Superior temporal gyrus (tissue), 1 donor: Measurements from ENCODE around the gene CCDC85B.
A peak's percentile ranks its signal among the peaks of the same experiment; 100 is the strongest.

Experiments used
- DNase-seq: peaks from one replicate; pipeline ENCODE4 v3.0.0-alpha.2; 2016; ENCODE audit errors: extremely low spot score

CCDC85B gene

GRCh38 chr11:65869643-65870306 lies 20.7 kb upstream of the CCDC85B start:
- no peak for DNase-seq

DNA sequence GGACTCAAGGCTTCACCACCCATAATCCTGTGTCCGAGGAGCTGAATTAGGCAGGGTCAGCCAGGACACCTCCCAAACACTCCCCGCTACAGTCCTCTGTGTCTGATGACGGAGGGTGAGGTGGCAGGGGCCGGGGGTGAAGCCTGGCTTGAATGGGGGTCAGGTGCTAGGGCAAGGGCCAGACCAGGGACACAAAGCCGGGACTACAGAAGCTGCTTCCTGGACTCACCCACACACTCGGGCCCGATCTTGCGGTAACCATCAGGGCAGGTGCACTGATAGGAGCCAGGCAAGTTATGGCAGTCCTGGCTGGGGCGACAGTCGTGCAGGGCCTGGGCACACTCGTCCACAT lies 20.2 kb upstream of the CCDC85B start:
- no peak for DNase-seq

DNA sequence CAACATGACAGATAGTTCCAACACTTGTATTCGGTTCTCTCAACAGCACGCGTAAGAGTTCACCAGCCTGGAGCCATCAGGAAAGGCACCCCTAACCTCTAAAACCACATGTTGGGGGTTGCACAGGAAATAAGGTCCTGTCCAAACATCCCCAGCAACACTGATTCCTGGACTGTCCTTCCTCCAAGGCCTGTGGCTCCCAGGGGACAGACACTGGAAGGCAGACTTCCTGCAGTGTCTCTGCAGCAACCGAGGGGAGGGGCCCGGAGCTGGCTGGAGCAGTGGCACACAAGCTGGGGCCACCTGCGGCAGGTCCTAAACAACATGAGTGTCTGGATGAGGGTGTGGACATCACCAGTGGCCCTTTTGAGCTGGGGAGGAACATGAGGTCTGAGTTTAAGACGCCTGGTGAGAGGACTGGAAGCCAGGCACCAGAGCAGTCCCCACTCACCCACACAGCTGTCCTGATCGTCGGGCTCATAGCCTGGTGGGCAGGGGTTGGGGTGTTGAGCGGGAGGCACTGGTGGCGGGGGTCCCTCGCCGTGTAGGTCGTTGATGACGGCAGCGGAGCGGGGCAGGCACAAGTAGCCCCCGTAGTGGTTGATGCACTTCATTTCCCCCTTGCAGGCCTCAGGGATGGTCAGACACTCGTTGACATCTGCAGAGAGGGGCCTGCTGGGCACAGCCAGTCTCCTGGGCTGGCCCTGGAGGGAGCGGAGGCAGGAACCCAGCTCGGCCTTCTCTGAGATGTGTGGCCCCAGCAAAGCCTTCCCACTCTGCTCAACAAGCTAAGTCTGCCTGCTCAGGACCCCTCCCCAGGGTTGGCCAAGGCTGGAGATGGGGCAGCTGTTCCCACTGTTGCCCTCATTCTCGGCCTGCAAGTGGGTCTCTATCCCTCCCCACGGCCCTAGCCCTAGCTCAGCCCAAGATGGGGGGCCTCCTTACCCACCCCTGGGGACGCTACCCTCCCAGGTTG lies 19.5 kb upstream of the CCDC85B start:
- DNase-seq, result no peak

GRCh38 chr11:65871811-65872548 lies 18.5 kb upstream of the CCDC85B start:
- DNase-seq, result no peak

GRCh38 chr11:65872586-65873317 lies 17.7 kb upstream of the CCDC85B start, which contains the start of gene EFEMP2:
Gene EFEMP2 (minus strand): TSS chr11:65872800. CDS start chr11:65872354, 446 bp downstream.
- DNase-seq, result no peak

DNA sequence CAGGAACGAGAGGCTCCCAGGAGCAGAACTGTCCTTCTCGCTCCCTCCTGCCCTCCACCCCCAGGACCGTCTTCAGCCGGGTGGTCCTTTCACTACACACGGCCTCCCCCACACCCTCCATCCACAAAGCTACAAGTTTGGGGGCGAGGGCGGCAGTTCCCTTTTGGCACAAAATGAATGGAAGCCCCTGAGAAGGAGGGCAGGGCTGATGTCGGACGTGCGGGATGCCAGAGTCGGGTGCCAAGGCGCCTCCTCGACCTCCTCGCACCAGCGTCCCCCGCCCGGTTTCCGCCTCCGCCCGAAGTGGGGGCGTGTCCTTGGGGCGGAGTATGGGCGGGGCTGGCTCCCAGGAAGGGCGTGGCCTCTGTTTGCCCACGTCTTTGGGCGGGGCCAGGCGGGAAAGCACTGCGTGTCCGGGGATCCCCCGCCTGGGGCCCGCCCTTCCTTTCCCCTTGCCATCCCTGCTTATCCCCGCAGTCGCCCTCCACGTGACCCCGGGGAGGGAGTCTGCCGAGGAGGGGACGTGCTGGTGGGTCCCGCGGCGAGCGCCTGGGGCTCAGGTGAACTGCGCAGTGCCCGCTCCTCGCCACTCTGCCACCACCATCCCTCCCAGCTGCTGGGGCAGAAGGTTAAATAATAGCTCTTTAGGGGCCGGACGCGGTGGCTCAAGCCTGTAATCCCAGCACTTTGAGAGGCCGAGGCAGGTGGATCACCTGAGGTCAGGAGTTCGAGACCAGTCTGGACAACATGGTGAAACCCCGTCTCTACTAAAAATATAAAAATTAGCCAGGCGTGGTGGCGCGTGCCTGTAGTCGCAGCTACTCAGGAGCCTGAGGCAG lies 16.9 kb upstream of the CCDC85B start:
- peak; percentile 88 for DNase-seq

- DNase-seq, result no peak
Observed at GRCh38 chr11:65879617-65880016, 10.9 kb upstream of the CCDC85B start, which contains the start of gene CTSW. Gene CTSW (plus strand): TSS chr11:65879837. CDS start chr11:65879855, 18 bp downstream.

GRCh38 chr11:65880027-65880426 lies 10.4 kb upstream of the CCDC85B start:
- no peak for DNase-seq

DNA sequence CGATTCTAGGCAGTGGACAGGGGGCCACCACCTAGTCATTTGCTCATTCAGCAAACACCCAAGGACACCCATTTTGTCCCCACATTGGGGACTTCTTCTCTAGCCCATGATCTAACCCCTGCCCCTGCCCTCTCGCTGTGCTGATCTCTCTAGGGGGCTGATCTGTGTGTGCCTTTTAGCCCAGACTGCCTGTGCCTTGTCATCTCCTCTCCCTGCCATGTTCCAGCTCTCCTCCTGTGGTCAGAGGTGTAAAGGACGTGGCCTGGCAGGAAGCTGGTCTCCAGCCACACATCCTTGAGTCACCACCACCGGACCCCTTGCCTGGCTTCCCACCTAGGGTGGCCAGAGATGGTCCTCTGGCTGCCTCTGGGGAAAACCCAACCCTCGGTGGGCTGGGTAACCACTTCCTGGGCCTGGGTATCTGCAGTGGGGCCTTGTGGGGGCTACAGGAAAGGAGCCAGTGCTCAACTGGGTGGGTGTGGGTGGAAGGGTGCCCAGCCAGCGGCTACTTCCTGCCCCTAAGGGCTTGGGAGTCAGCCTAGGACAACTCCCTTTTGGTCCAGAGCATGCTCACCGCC lies 9.5 kb upstream of the CCDC85B start:
- DNase-seq, result no peak

DNA sequence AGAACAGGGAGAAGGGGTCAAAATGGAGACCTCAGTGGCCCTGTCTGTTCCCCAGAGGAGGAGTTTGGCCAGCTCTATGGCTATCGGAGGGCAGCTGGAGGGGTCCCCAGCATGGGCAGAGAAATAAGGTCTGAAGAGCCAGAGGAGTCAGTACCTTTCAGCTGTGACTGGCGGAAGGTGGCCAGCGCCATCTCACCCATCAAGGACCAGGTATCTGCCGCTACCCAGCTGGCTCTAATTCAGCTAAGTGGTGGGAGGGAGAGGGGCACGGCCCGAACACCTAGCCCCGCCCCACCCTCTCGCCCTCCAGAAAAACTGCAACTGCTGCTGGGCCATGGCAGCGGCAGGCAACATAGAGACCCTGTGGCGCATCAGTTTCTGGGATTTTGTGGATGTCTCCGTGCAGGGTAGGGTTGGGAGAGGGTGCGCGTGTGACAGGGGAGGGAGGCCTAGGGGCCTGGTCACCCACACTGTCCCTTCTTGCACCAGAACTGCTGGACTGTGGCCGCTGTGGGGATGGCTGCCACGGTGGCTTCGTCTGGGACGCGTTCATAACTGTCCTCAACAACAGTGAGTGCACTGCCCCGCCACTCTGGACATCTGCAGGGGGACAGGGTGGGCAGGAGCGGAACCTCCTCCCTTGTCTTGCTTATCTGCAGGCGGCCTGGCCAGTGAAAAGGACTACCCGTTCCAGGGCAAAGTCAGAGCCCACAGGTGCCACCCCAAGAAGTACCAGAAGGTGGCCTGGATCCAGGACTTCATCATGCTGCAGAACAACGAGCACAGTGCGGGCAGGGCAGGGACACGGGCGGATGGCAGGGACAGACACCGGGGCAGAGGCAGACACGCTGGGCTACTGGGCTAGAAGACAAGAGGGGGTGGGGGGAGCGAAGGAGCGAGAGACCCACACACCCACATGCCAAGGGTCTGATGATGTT lies 8.1 kb upstream of the CCDC85B start:
- no peak for DNase-seq

DNA sequence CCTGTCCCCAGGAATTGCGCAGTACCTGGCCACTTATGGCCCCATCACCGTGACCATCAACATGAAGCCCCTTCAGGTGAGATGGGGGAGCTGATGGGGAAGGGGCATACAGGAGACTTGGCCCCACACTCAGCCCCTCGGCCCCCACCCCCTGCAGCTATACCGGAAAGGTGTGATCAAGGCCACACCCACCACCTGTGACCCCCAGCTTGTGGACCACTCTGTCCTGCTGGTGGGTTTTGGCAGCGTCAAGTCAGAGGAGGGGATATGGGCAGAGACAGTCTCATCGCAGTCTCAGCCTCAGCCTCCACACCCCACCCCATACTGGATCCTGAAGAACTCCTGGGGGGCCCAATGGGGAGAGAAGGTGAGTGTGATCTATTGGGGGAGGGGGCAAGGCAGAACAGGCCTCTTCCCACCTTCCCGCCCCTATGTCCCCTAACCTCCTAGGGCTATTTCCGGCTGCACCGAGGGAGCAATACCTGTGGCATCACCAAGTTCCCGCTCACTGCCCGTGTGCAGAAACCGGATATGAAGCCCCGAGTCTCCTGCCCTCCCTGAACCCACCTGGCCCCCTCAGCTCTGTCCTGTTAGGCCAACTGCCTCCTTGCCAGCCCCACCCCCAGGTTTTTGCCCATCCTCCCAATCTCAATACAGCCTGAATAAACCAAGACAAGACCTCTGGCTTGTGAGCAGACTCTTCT lies 7.3 kb upstream of the CCDC85B start:
- DNase-seq, result no peak

GRCh38 chr11:65883786-65884715 lies 6.4 kb upstream of the CCDC85B start:
- DNase-seq, result no peak

GRCh38 chr11:65884716-65885092 lies 5.8 kb upstream of the CCDC85B start:
- peak; percentile 84 for DNase-seq

DNA sequence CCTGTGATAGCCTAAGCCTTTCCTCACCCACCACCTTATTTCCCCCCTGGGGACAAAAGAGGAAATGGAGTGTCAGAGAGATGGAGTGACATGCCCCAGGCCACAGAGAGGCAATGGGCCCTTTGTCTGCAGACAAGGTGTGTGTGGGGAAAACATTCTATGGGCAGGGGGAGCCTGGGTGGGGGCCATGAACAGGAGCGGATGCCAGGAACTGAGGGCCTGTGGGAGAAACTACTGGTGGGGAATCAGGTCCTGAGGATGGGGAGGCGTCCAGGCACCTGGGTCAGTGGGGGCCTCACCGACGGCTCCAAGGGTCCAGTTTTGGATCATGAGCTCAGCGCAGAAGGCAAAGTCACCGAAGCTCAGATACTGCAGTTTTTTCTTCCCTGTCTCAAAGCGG lies 5.2 kb upstream of the CCDC85B start:
- DNase-seq, result no peak

GRCh38 chr11:65885808-65886536 lies 4.5 kb upstream of the CCDC85B start:
- no peak for DNase-seq

DNA sequence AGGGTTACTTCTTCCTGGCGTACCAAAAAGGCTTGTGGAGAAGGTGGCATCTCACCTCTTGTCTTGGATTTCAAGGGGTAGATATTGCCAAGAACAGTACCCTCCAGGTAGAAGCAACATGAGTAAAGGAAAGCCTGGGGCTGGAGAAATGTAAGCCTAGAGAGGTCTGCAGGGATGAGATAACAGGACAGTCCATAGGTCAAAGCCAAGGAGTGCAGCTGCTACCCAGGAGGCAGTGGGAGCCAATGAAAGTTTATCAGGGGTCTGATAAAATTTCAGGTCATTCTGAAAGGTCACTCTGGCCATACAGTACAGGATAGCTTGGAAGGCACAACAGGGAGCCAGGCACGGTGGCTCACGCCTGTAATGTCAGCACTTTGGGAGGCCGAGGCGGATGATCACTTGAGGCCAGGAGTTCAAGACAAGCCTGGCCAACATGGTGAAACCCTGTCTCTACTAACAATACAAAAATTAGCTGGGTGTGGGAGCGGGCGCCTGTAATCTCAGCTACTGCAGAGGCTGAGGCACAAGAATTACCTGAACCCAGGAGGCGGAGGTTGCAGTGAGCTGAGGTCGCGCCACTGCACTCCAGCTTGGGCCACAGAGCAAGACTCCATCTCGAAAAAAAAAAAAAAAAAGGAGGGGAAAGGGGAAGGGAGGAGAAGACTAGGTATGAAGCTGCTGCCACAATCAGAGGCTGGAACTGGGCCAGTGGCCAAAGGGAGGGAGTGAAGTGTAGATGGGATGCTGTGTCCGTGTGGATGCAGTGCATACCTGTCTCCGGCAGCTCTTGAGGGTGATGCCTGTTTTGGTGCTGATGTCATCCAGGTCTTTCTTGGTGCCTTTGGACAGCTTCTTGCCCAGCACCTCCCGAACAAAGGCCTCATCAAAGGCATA lies 3.4 kb upstream of the CCDC85B start:
- DNase-seq, result no peak
